PC-9 (cell line): Measurements from ENCODE around the gene CD86.

Source experiments
- EZH2 ChIP-seq: fragments of 200-600 bp; sonication (generic); IDR thresholded peaks from 2 replicates; pipeline ENCODE4 v1.8.0; 2017; ENCODE audit warnings: antibody characterized with exemption, low read depth
- TF ChIP-seq, protein P1 (sequence below): fragments of 200-600 bp; sonication (generic); conservative IDR thresholded peaks from 2 replicates; pipeline ENCODE4 v1.6.1; 2017; ENCODE audit warnings: mixed run types, antibody characterized with exemption, mild to moderate bottlenecking, moderate library complexity

- TF ChIP-seq, protein P1, sequence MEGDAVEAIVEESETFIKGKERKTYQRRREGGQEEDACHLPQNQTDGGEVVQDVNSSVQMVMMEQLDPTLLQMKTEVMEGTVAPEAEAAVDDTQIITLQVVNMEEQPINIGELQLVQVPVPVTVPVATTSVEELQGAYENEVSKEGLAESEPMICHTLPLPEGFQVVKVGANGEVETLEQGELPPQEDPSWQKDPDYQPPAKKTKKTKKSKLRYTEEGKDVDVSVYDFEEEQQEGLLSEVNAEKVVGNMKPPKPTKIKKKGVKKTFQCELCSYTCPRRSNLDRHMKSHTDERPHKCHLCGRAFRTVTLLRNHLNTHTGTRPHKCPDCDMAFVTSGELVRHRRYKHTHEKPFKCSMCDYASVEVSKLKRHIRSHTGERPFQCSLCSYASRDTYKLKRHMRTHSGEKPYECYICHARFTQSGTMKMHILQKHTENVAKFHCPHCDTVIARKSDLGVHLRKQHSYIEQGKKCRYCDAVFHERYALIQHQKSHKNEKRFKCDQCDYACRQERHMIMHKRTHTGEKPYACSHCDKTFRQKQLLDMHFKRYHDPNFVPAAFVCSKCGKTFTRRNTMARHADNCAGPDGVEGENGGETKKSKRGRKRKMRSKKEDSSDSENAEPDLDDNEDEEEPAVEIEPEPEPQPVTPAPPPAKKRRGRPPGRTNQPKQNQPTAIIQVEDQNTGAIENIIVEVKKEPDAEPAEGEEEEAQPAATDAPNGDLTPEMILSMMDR = no peak
- TF ChIP-seq EZH2 = no peak
Observed at GRCh38 chr3:122033023-122033422, 22.1 kb upstream of the CD86 start.
